Measurements from ENCODE around the gene BAAT. TPM values are rescaled to one million over a fixed set of nuclear protein-coding genes. Genes with fewer than 3 reads are reported as not detected.
A peak's percentile ranks its signal among the peaks of the same experiment; 100 is the strongest.

Gene BAAT
- total and polyA plus RNA-seq, 2 donors: 0.09 to 0.11 TPM

GRCh38 chr9:101317735-101318134 is 67.1 kb downstream of the BAAT start:
- H3K36me3 ChIP-seq (ENCODE audit: control insufficient read depth in 2 of 2, insufficient read depth in 2 of 2, low read length in 1 of 2): no peaks in the 10 kb centered on the region
- no peak overlapping the region for H3K4me3 ChIP-seq (ENCODE audit: low read length in 2 of 2)
- no peak overlapping the region for H3K27ac ChIP-seq (ENCODE audit: low read depth in 1 of 2, low read length in 1 of 2)
- no peaks in the 10 kb centered on the region for H3K27me3 ChIP-seq (ENCODE audit: control insufficient read depth in 2 of 2, insufficient read depth in 1 of 2, low read length in 1 of 2)
- no peaks in the 10 kb centered on the region for H3K4me1 ChIP-seq (ENCODE audit: control insufficient read depth in 2 of 2, insufficient read depth in 2 of 2, low read length in 2 of 2)
- no peak for DNase-seq (ENCODE audit: low read depth in 6 of 9, low spot score in 9 of 9)
- no peaks in the 10 kb centered on the region for H3K9me3 ChIP-seq (ENCODE audit: control insufficient read depth in 2 of 2, insufficient read depth in 1 of 2, low read length in 1 of 2)

DNA sequence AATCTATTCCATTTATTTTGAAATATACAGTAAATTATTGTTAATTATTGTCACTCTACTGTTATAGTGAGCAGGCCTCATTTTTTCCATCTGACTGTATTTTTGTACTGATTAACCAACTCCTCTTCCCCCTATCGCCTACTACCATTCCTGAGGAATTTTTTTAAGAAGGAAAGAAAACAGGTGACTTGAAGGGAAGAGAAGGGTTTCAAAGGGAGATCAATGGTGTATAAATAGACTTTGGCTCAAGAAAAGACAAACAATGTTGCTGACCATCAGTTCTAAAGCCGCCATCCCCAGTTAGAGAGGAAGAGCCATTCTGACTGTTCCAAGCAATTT is 69.7 kb downstream of the BAAT start:
- no peak for DNase-seq (ENCODE audit: low read depth in 6 of 9, low spot score in 9 of 9)
- Histone ChIP-seq H3K4me1 (ENCODE audit: control insufficient read depth in 2 of 2, insufficient read depth in 2 of 2, low read length in 2 of 2) (no peaks in the 10 kb centered on the region), H3K9me3 (ENCODE audit: control insufficient read depth in 2 of 2, insufficient read depth in 1 of 2, low read length in 1 of 2) (no peaks in the 10 kb centered on the region), H3K27me3 (ENCODE audit: control insufficient read depth in 2 of 2, insufficient read depth in 1 of 2, low read length in 1 of 2) (no peaks in the 10 kb centered on the region), H3K4me3 (ENCODE audit: low read length in 2 of 2) (no peak overlapping the region), H3K36me3 (ENCODE audit: control insufficient read depth in 2 of 2, insufficient read depth in 2 of 2, low read length in 1 of 2) (no peaks in the 10 kb centered on the region), H3K27ac (ENCODE audit: low read depth in 1 of 2, low read length in 1 of 2) (no peak overlapping the region)
- WGBS: 75% methylated on average over 2 of the region's 2 CpGs

DNA sequence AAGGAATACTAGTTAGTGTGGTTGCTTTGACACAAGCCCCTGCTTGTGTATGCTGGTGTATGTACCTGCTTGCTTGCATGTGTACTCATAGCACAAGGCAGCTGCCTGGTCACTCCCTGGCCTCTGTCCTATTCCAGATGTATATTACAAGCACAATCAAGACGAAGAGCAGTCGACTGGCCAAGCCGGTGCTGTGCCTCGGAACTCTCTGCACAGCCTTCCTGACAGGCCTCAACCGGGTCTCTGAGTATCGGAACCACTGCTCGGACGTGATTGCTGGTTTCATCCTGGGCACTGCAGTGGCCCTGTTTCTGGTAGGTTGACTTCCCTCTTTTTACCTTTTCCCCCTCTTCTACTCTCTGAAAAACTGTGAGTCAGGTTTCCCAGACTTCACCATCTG is 72.1 kb downstream of the BAAT start:
- Histone ChIP-seq H3K4me3 (ENCODE audit: low read length in 2 of 2) (no peak overlapping the region), H3K36me3 (ENCODE audit: control insufficient read depth in 2 of 2, insufficient read depth in 2 of 2, low read length in 1 of 2) (no peaks in the 10 kb centered on the region), H3K27ac (ENCODE audit: low read depth in 1 of 2, low read length in 1 of 2) (no peak overlapping the region), H3K27me3 (ENCODE audit: control insufficient read depth in 2 of 2, insufficient read depth in 1 of 2, low read length in 1 of 2) (no peaks in the 10 kb centered on the region), H3K4me1 (ENCODE audit: control insufficient read depth in 2 of 2, insufficient read depth in 2 of 2, low read length in 2 of 2) (no peaks in the 10 kb centered on the region), H3K9me3 (ENCODE audit: control insufficient read depth in 2 of 2, insufficient read depth in 1 of 2, low read length in 1 of 2) (no peaks in the 10 kb centered on the region)
- WGBS: 95% methylated on average over 8 of the region's 8 CpGs
- no peak for DNase-seq (ENCODE audit: low read depth in 6 of 9, low spot score in 9 of 9)

- Histone ChIP-seq H3K27me3 (ENCODE audit: control insufficient read depth in 2 of 2, insufficient read depth in 1 of 2, low read length in 1 of 2) (no peaks in the 10 kb centered on the region), H3K36me3 (ENCODE audit: control insufficient read depth in 2 of 2, insufficient read depth in 2 of 2, low read length in 1 of 2) (no peaks in the 10 kb centered on the region), H3K9me3 (ENCODE audit: control insufficient read depth in 2 of 2, insufficient read depth in 1 of 2, low read length in 1 of 2) (no peaks in the 10 kb centered on the region), H3K4me3 (ENCODE audit: low read length in 2 of 2) (no peak overlapping the region), H3K4me1 (ENCODE audit: control insufficient read depth in 2 of 2, insufficient read depth in 2 of 2, low read length in 2 of 2) (no peaks in the 10 kb centered on the region), H3K27ac (ENCODE audit: low read depth in 1 of 2, low read length in 1 of 2) (no peak overlapping the region)
- DNase-seq (ENCODE audit: low read depth in 6 of 9, low spot score in 9 of 9): peak; percentile 2 to 74 (median 51)
- WGBS: 24% methylated on average over 4 of the region's 4 CpGs
Measured at GRCh38 chr9:101311758-101312420, 72.9 kb downstream of the BAAT start.

DNA sequence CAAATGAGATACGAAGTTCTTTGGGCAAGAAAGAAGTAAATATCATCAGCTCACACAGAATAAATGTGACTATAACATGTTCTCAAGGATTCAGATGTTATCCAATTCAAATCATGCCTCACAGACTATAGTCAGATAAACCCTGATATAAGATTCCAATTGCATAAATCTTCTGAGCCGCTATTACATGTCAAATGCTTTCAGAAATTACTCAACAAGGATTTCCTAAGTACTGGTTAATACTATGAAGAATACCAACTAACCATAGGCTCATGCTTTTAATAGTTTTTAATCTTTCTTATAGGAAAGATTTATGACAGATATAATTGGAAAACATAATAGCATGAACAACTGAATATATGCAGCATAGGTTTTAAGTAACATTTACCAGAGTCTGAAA is 73.6 kb downstream of the BAAT start:
- Histone ChIP-seq H3K36me3 (ENCODE audit: control insufficient read depth in 2 of 2, insufficient read depth in 2 of 2, low read length in 1 of 2) (no peaks in the 10 kb centered on the region), H3K27ac (ENCODE audit: low read depth in 1 of 2, low read length in 1 of 2) (no peak overlapping the region), H3K9me3 (ENCODE audit: control insufficient read depth in 2 of 2, insufficient read depth in 1 of 2, low read length in 1 of 2) (no peaks in the 10 kb centered on the region), H3K27me3 (ENCODE audit: control insufficient read depth in 2 of 2, insufficient read depth in 1 of 2, low read length in 1 of 2) (no peaks in the 10 kb centered on the region), H3K4me3 (ENCODE audit: low read length in 2 of 2) (no peak overlapping the region), H3K4me1 (ENCODE audit: control insufficient read depth in 2 of 2, insufficient read depth in 2 of 2, low read length in 2 of 2) (no peaks in the 10 kb centered on the region)
- WGBS: 53% methylated on average over 2 of the region's 2 CpGs
- DNase-seq (ENCODE audit: low read depth in 6 of 9, low spot score in 9 of 9): no peak

Other genes with a start within 250 kb of the BAAT start
- 15.7 TPM for gene MRPL50, start 13.6 kb upstream of the BAAT start, total RNA-seq
- gene MRPL50, start 13.6 kb upstream of the BAAT start, polyA plus RNA-seq: 13.5 TPM
- gene ZNF189, start 13.8 kb upstream of the BAAT start, total RNA-seq: 16.2 TPM
- gene ZNF189, start 13.8 kb upstream of the BAAT start, polyA plus RNA-seq: 13.6 TPM
- gene ALDOB, start 50.8 kb upstream of the BAAT start, total RNA-seq: 1.7 TPM
- 9.1 TPM for gene ALDOB, start 50.8 kb upstream of the BAAT start, polyA plus RNA-seq
- gene RNF20, start 148.8 kb upstream of the BAAT start, total RNA-seq: 21.2 TPM
- 16.9 TPM for gene RNF20, start 148.8 kb upstream of the BAAT start, polyA plus RNA-seq
- not detected for gene PPP3R2, start 210.0 kb upstream of the BAAT start, total RNA-seq
- 0.02 TPM for gene PPP3R2, start 210.0 kb upstream of the BAAT start, polyA plus RNA-seq